Endothelial cell of umbilical vein (primary cell): Measurements from ENCODE around the gene CD80. TPM values are rescaled to one million over a fixed set of nuclear protein-coding genes. Genes with fewer than 3 reads are reported as not detected.

Experiments used
- BruUV-seq: library from RNA; stranded (reverse); fragments of 400-500 nt; replicated peaks from 2 replicates; lab custom pipeline; 2021; lab: Mats Ljungman, UMichigan
- CTCF ChIA-PET: fragments of 300-600, 350-600 bp; sonication (Branson Sonifier 250); formaldehyde crosslinking; loops from one replicate; lab custom pipeline; 2021; ENCODE audit warnings: antibody characterized with exemption, inconsistent platforms; lab: Charles Lee
- POLR2A ChIA-PET: fragments of 300-600, 350-600 bp; sonication (Branson Sonifier 250); formaldehyde crosslinking; loops from one replicate; lab custom pipeline; 2021; ENCODE audit warnings: antibody characterized with exemption, inconsistent platforms; lab: Charles Lee
- DNase-seq: peaks from one replicate; pipeline ENCODE4 v3.0.0-alpha.2; 2011; ENCODE audit warnings: low read depth, low spot score
- FAIRE-seq: peaks from 2 replicates; lab custom pipeline; 2011; peaks lifted over from hg19 to GRCh38; lab: Jason Lieb, UNC
- H2AFZ ChIP-seq: 2 replicates; pipeline ENCODE4 v1.6.0; 2012; ENCODE audit warnings: low read depth, low read length, control low read depth, inconsistent platforms
- H3K27ac ChIP-seq: 2 replicates; pipeline ENCODE4 v1.5.1; 2011; ENCODE audit warnings: low read depth, mild to moderate bottlenecking, control low read depth, low read length, moderate library complexity; ENCODE audit not compliant: insufficient read depth
- H3K27me3 ChIP-seq, 2 experiments: 2 replicates each; pipeline versions ENCODE4 v1.6.0 to v1.6.1; 2011; ENCODE audit warnings: low read length in 2 of 2, mixed read lengths in 1 of 2; ENCODE audit not compliant: control insufficient read depth in 2 of 2, insufficient read depth in 2 of 2
- H3K36me3 ChIP-seq, 2 experiments: 2 replicates in 1 of 2; 3 replicates in 1 of 2; pipeline ENCODE4 v1.5.1; 2011; ENCODE audit warnings: low read length in 2 of 2, mild to moderate bottlenecking in 1 of 2, moderate library complexity in 1 of 2; ENCODE audit not compliant: control insufficient read depth in 2 of 2, insufficient read depth in 2 of 2; ENCODE audit errors: extremely low read depth in 1 of 2
- H3K4me1 ChIP-seq: 3 replicates; pipeline ENCODE4 v1.5.1; 2011; ENCODE audit warnings: mild to moderate bottlenecking, low read length; ENCODE audit not compliant: control insufficient read depth, insufficient read depth; ENCODE audit errors: extremely low read depth
- H3K4me2 ChIP-seq: 2 replicates; pipeline ENCODE4 v1.6.1; 2011; ENCODE audit warnings: low read length, control low read depth, mixed read lengths; ENCODE audit not compliant: insufficient read depth
- H3K4me3 ChIP-seq, 3 experiments: fragments of 200-600 bp in 1 of 3; sonication (generic), shearing (Covaris generic) in 1 of 3; replicated peaks in 1 of 3; 2 replicates each; pipeline ENCODE4 v1.5.1; 2011 to 2016; ENCODE audit warnings: control low read depth in 3 of 3, low read length in 3 of 3, mild to moderate bottlenecking in 2 of 3, inconsistent platforms in 1 of 3, low read depth in 1 of 3, moderate library complexity in 1 of 3; ENCODE audit not compliant: insufficient read depth in 1 of 3
- H3K79me2 ChIP-seq: 2 replicates; pipeline ENCODE4 v1.6.0; 2012; ENCODE audit warnings: low read length, inconsistent platforms; ENCODE audit not compliant: control insufficient read depth, insufficient read depth
- H3K9ac ChIP-seq: replicated peaks from 2 replicates; pipeline ENCODE3; 2011; ENCODE audit warnings: low read length, control low read depth; ENCODE audit not compliant: insufficient read depth; ENCODE audit errors: extremely low read depth
- H3K9me1 ChIP-seq: replicated peaks from 3 replicates; pipeline ENCODE4 v1.6.0; 2011; ENCODE audit warnings: mild to moderate bottlenecking, low read length; ENCODE audit not compliant: control insufficient read depth, insufficient read depth; ENCODE audit errors: extremely low read depth
- H3K9me3 ChIP-seq: replicated peaks from 2 replicates; pipeline ENCODE4 v1.5.1; 2012; ENCODE audit warnings: low read length, inconsistent platforms; ENCODE audit not compliant: control insufficient read depth, insufficient read depth
- H4K20me1 ChIP-seq: replicated peaks from 2 replicates; pipeline ENCODE3; 2011; ENCODE audit warnings: mild to moderate bottlenecking, low read length; ENCODE audit not compliant: control insufficient read depth, insufficient read depth; ENCODE audit errors: extremely low read depth
- CTCF ChIP-seq, 2 donors: IDR thresholded peaks; 1 replicate in 1 of 2; 2 replicates in 1 of 2; pipeline ENCODE4 v1.5.1; 2011; ENCODE audit warnings: low read length in 2 of 2, mild to moderate bottlenecking in 2 of 2, moderate library complexity in 2 of 2, control low read depth in 1 of 2, inconsistent platforms in 1 of 2, low read depth in 1 of 2; ENCODE audit not compliant: insufficient read depth in 1 of 2; ENCODE audit errors: extremely low read depth in 1 of 2
- EZH2 ChIP-seq: IDR thresholded peaks from 2 replicates; pipeline ENCODE4 v1.6.1; 2012; ENCODE audit warnings: borderline replicate concordance, low read depth, mild to moderate bottlenecking, moderate library complexity, low read length, inconsistent platforms; ENCODE audit not compliant: severe bottlenecking
- FOS ChIP-seq: IDR thresholded peaks from 2 replicates; pipeline ENCODE4 v1.6.1; 2011; ENCODE audit warnings: mild to moderate bottlenecking, low read length, moderate library complexity, borderline replicate concordance; ENCODE audit not compliant: insufficient read depth
- GATA2 ChIP-seq: IDR thresholded peaks from 2 replicates; pipeline ENCODE4 v1.7.0; 2011; ENCODE audit warnings: low read depth, mild to moderate bottlenecking, moderate library complexity, mixed read lengths, low read length; ENCODE audit not compliant: insufficient read length, insufficient read depth
- JUN ChIP-seq: IDR thresholded peaks from 2 replicates; pipeline ENCODE4 v1.6.1; 2011; ENCODE audit warnings: borderline replicate concordance, low read depth; ENCODE audit not compliant: insufficient read length, insufficient read depth
- MYC ChIP-seq: IDR thresholded peaks from one replicate; pipeline ENCODE4 v1.6.1; 2011; ENCODE audit warnings: mild to moderate bottlenecking, low read depth, low read length
- POLR2A ChIP-seq: IDR thresholded peaks from 2 replicates; pipeline ENCODE4 v1.6.1; 2012; ENCODE audit warnings: low read depth, mild to moderate bottlenecking, control low read depth, low read length
- POLR2AphosphoS5 ChIP-seq: IDR thresholded peaks from 2 replicates; pipeline ENCODE4 v1.6.1; 2012; ENCODE audit warnings: low read depth, mild to moderate bottlenecking, control low read depth, low read length, moderate library complexity; ENCODE audit not compliant: insufficient read depth
- dilution Hi-C: fragments of 300-500 bp; cut with MboI; formaldehyde crosslinking; loops from one replicate; pipeline ENCODE4 v1.15.0; 2019; ENCODE audit warnings: low sequenced_read_pairs; ENCODE audit not compliant: extremely low pct_ligation_motif_present
- intact Hi-C: fragments of 100-400 bp; cut with micrococcal nuclease; formaldehyde crosslinking; loops from one replicate; pipeline ENCODE4 v1.10.0; 2022
- polyA plus RNA-seq, 4 experiments: library from polyadenylated mRNA; depleted of rRNA in 3 of 4; stranded (reverse) in 3 of 4; unstranded in 1 of 4; fragments of >200 nt; gene quantifications; 2 replicates each; pipeline versions ENCODE4 v1.2.1 to v1.2.3, GENCODE V29; 2011 to 2012; ENCODE audit warnings: missing spikeins in 1 of 4
- total RNA-seq: library from RNA; stranded (reverse); gene quantifications from 2 replicates; pipeline ENCODE4 v1.2.3, GENCODE V29; 2021
- TF ChIP-seq, protein P1 (sequence below): IDR thresholded peaks from 2 replicates; pipeline ENCODE4 v1.6.1; 2011; ENCODE audit not compliant: insufficient read depth, insufficient read length

Gene CD80
- total and polyA plus RNA-seq, 2 donors (not counting 3 experiments of a cell fraction or from before 2014, with no cell fraction given): not detected

DNA sequence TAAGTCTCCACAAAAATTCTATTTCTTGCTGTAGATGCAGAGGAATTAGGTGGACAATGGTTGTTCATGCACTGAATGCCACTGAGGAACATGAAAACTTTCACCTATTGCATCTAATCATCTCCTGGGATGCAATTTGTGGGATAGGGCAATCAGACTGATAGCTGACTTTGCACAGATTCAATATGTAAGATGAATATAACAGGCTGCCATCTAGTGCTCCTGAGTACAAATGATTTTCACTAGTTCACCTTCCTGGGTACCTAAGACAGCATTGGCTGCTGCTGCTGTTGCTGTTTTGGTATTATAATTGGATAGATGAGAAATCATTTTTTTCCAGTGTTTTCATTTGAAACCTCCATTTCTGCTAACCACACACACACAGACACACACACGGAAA is 41.4 kb downstream of the CD80 start:
- CTCF ChIA-PET: interaction anchor here (0.7 to 1.1 kb wide), 4 partner anchors 9 to 301 kb away, joined by 3 to 4 read pairs (median 4); no protein-coding TSS in a partner anchor
- POLR2A ChIA-PET: interaction anchor here (0.6 kb wide), 1 partner anchor 159 kb away, joined by 4 read pairs; no protein-coding TSS in a partner anchor
- Histone ChIP-seq H3K9ac (no peak overlapping the region), H3K27me3 (no peaks in the 10 kb centered on the region), H3K79me2 (no peaks in the 10 kb centered on the region), H3K9me3 (no peaks in the 10 kb centered on the region), H3K4me3 (no peak overlapping the region), H3K4me2 (no peak overlapping the region), H3K36me3 (peaks cover under 1 to 20% of the 10 kb centered on the region in 2 experiments), H4K20me1 (no peaks in the 10 kb centered on the region), H2AFZ (no peak overlapping the region), H3K27ac (no peak overlapping the region), H3K4me1 (no peaks in the 10 kb centered on the region), H3K9me1 (no peaks in the 10 kb centered on the region)
- no peak for FAIRE-seq
- intact Hi-C loops: no loop called here
- no peak for DNase-seq
- dilution Hi-C loops: no loop called here
- no peak for TF ChIP-seq POLR2AphosphoS5
- no peak for TF ChIP-seq GATA2
- TF ChIP-seq JUN: no peak
- no peak for TF ChIP-seq POLR2A
- no peak for TF ChIP-seq FOS
- TF ChIP-seq, protein P1, sequence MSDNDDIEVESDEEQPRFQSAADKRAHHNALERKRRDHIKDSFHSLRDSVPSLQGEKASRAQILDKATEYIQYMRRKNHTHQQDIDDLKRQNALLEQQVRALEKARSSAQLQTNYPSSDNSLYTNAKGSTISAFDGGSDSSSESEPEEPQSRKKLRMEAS: no peak
- no peak for TF ChIP-seq CTCF (IDR thresholded peaks at IDR 0.05; ENCODE audit: extremely low read depth in 1 of 2, insufficient read depth in 1 of 2, low read depth in 1 of 2, low read length in 2 of 2)
- TF ChIP-seq EZH2: no peak
- no peak for TF ChIP-seq MYC
- no TSS peak for BruUV-seq
